A673 (cell line): ENCODE results near the gene UGT2A1. TPM values are rescaled to one million over a fixed set of nuclear protein-coding genes. Genes with fewer than 3 reads are reported as not detected.
"Not testable (repeated sequence)": the region's sequence is repeated elsewhere in the genome, so short reads cannot be mapped to it uniquely, and the experiment has no call there.

Experiments used
- BruUV-seq: library from RNA; stranded (reverse); fragments of 400-500 nt; replicated peaks from 2 replicates; lab custom pipeline; 2021; lab: Mats Ljungman, UMichigan
- CTCF ChIA-PET: fragments of 300-600 bp; sonication (Branson Sonifier 250); formaldehyde crosslinking; loops from one replicate; lab custom pipeline; 2022; ENCODE audit warnings: antibody characterized with exemption; lab: Charles Lee
- POLR2A ChIA-PET: fragments of 300-600 bp; sonication (Branson Sonifier 250); formaldehyde crosslinking; loops from one replicate; lab custom pipeline; 2022; ENCODE audit warnings: antibody characterized with exemption; ENCODE audit not compliant: low non-redundant PET; lab: Charles Lee
- DNase-seq: peaks from one replicate; pipeline ENCODE4 v3.0.0-alpha.2; 2015; ENCODE audit warnings: low spot score
- H3K27ac ChIP-seq: fragments of 200-600 bp; sonication (generic); 2 replicates; pipeline ENCODE4 v1.5.1; 2016; ENCODE audit warnings: mixed run types, low read depth, mild to moderate bottlenecking, mixed read lengths, antibody characterized with exemption, low read length; ENCODE audit not compliant: poor library complexity, severe bottlenecking
- H3K27me3 ChIP-seq: fragments of 200-600 bp; sonication (generic); replicated peaks from 2 replicates; pipeline ENCODE4 v1.6.1; 2017; ENCODE audit warnings: mixed run types, low read depth, mild to moderate bottlenecking, mixed read lengths, antibody characterized with exemption, low read length; ENCODE audit not compliant: insufficient read depth, poor library complexity
- H3K36me3 ChIP-seq: fragments of 200-600 bp; sonication (generic); 2 replicates; pipeline ENCODE4 v1.6.1; 2016; ENCODE audit warnings: mixed run types, mild to moderate bottlenecking, mixed read lengths, antibody characterized with exemption, low read length; ENCODE audit not compliant: insufficient read depth, poor library complexity, severe bottlenecking
- H3K4me1 ChIP-seq: fragments of 200-600 bp; sonication (generic); 2 replicates; pipeline ENCODE4 v1.6.1; 2017; ENCODE audit warnings: mixed run types, mild to moderate bottlenecking, mixed read lengths, antibody characterized with exemption, low read length; ENCODE audit not compliant: insufficient read depth, poor library complexity, severe bottlenecking
- H3K4me3 ChIP-seq: fragments of 200-600 bp; sonication (generic); 2 replicates; pipeline ENCODE4 v1.5.1; 2016; ENCODE audit warnings: low read depth, mixed run types, mild to moderate bottlenecking, mixed read lengths, low read length; ENCODE audit not compliant: poor library complexity, severe bottlenecking
- H3K9me3 ChIP-seq: fragments of 200-600 bp; sonication (generic); 2 replicates; pipeline ENCODE4 v1.6.1; 2016; ENCODE audit warnings: mixed run types, low read depth, mild to moderate bottlenecking, mixed read lengths, antibody characterized with exemption, low read length; ENCODE audit not compliant: poor library complexity, severe bottlenecking
- CTCF ChIP-seq: fragments of 300-800, 200-600 bp; sonication (generic); conservative IDR thresholded peaks from 2 replicates; pipeline ENCODE4 v1.5.1; 2017; ENCODE audit warnings: low read depth, mild to moderate bottlenecking, antibody characterized with exemption, low read length, moderate library complexity, mixed read lengths
- EZH2 ChIP-seq: fragments of 200-600 bp; sonication (generic); IDR thresholded peaks from 2 replicates; pipeline ENCODE4 v1.6.1; 2017; ENCODE audit warnings: borderline replicate concordance, low read depth, mild to moderate bottlenecking, mixed read lengths, antibody characterized with exemption, low read length; ENCODE audit not compliant: poor library complexity, severe bottlenecking
- intact Hi-C: fragments of 100-400 bp; cut with micrococcal nuclease; formaldehyde crosslinking; loops from one replicate; pipeline ENCODE4 v1.10.0; 2022; ENCODE audit not compliant: unreplicated experiment
- total RNA-seq: library from RNA; stranded (reverse); gene quantifications from 2 replicates; pipeline ENCODE4 v1.2.3, GENCODE V29; 2021

The UGT2A1 gene
- total RNA-seq, 1 experiment from 2014 or later: not detected

- H3K27ac ChIP-seq: no peak overlapping the region
- CTCF ChIA-PET: no interaction called here
- BruUV-seq: no TSS peak
- POLR2A ChIA-PET: no interaction called here
- TF ChIP-seq CTCF: no peak
- no peak for TF ChIP-seq EZH2
- H3K36me3 ChIP-seq: no peaks in the 10 kb centered on the region
- DNase-seq: no peak
- no peaks in the 10 kb centered on the region for H3K9me3 ChIP-seq
- no peak overlapping the region for H3K4me3 ChIP-seq
- H3K27me3 ChIP-seq: no peaks in the 10 kb centered on the region
- intact Hi-C loops: no loop called here
- H3K4me1 ChIP-seq: no peaks in the 10 kb centered on the region
Measured at GRCh38 chr4:69668680-69669079, 15.6 kb upstream of the UGT2A1 start.

- DNase-seq, H3K27ac ChIP-seq, POLR2A ChIA-PET, intact Hi-C loops, H3K4me1 ChIP-seq, H3K27me3 ChIP-seq, H3K9me3 ChIP-seq, H3K36me3 ChIP-seq, BruUV-seq, CTCF ChIA-PET, H3K4me3 ChIP-seq: not testable (repeated sequence)
Measured at GRCh38 chr4:69664009-69664408, 11.0 kb upstream of the UGT2A1 start.

GRCh38 chr4:69661130-69661803 is 8.2 kb upstream of the UGT2A1 start:
- H3K4me3 ChIP-seq, H3K27me3 ChIP-seq, BruUV-seq, H3K27ac ChIP-seq, H3K9me3 ChIP-seq, intact Hi-C loops, DNase-seq, CTCF ChIA-PET, H3K36me3 ChIP-seq, H3K4me1 ChIP-seq, POLR2A ChIA-PET: not testable (repeated sequence)

GRCh38 chr4:69658133-69658532 is 5.1 kb upstream of the UGT2A1 start:
- ChIA-PET CTCF (no interaction called here), POLR2A (no interaction called here)
- Histone ChIP-seq H3K27me3 (no peaks in the 10 kb centered on the region), H3K4me3 (no peak overlapping the region), H3K9me3 (no peaks in the 10 kb centered on the region), H3K36me3 (no peaks in the 10 kb centered on the region), H3K27ac (no peak overlapping the region), H3K4me1 (no peaks in the 10 kb centered on the region)
- DNase-seq: no peak
- no TSS peak for BruUV-seq
- TF ChIP-seq EZH2 (no peak), CTCF (no peak)
- intact Hi-C loops: no loop called here
